Measurements from ENCODE around the gene HOXA10.

The HOXA10 gene

DNA sequence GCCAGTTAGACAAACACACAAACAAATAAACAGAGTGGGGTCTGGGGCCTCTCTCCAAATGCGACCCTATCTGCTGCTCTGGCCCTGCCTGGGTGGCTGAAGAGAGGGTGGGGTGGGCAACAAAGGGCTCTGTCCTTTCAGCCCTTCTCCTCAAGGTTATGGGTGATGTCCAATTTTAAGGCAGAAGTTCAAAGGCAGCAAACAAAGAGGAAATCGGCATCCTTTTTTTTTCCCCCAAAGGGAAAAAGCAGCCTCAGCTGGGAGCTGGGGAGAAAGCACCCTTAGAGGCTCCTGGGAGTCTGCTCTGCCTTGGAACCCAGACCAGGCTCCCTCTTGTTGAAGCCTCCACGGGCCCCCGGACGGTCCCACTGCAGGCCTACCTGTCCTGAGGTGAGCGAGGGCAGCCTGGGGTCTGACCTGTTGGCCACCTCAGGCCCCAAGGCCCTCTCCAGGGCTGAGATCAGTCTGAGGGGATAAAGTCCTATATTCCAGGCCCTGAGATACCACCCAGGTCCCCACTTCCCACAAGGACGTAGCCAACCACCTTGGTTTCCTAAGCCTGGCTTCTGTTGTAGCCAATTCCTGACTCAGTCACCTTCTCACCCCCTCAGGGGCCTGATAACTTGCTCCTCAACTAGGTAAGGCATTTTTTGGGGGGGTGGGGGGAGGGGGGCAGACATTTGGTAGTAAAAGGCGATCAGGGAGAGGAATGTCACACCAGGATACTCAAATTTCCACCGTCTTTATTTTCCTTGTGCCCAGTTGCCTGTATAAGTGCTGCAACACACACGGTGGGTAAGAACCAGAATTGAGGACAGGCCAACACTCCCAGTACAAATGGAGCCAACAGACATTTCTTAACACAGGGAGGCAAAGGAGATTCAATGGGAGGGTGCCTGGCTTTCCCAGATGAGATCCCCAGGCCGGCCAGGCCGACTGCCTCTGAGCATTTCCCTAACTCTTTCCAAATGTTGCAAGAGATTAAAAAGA, 6.6 kb upstream of the HOXA10 start:
- ATAC-seq = no peak

GRCh38 chr7:27179503-27180430, 5.6 kb upstream of the HOXA10 start:
- peak; percentile 88 for ATAC-seq
- TF ChIP-seq POU6F1 (CRISPR knock-in tag; IDR thresholded peaks at IDR 0.05; ENCODE audit: borderline replicate concordance, low read depth) = no peak
- TF ChIP-seq TOX (CRISPR knock-in tag; IDR thresholded peaks at IDR 0.05; ENCODE audit: borderline replicate concordance) = no peak
- no peak for TF ChIP-seq GLIS3 (CRISPR knock-in tag; IDR thresholded peaks at IDR 0.05)
- no peak for TF ChIP-seq PPARA (CRISPR knock-in tag; IDR thresholded peaks at IDR 0.05; ENCODE audit: borderline replicate concordance)
- TF ChIP-seq PATZ1 (CRISPR knock-in tag; IDR thresholded peaks at IDR 0.05; ENCODE audit: borderline replicate concordance) = no peak
- no peak for TF ChIP-seq ZNF70 (CRISPR knock-in tag; IDR thresholded peaks at IDR 0.05)
- TF ChIP-seq OSR1 (CRISPR knock-in tag; IDR thresholded peaks at IDR 0.05) = no peak
- TF ChIP-seq TSHZ2 (CRISPR knock-in tag; IDR thresholded peaks at IDR 0.05) = no peak
- TF ChIP-seq CSRNP3 (CRISPR knock-in tag; IDR thresholded peaks at IDR 0.05) = no peak
- TF ChIP-seq ZC3H10 (CRISPR knock-in tag; IDR thresholded peaks at IDR 0.05) = no peak
- no peak for TF ChIP-seq ARNTL (CRISPR knock-in tag; IDR thresholded peaks at IDR 0.05; ENCODE audit: borderline replicate concordance, low read depth)
- no peak for TF ChIP-seq ZFP3 (CRISPR knock-in tag; IDR thresholded peaks at IDR 0.05)
- TF ChIP-seq, protein P1, sequence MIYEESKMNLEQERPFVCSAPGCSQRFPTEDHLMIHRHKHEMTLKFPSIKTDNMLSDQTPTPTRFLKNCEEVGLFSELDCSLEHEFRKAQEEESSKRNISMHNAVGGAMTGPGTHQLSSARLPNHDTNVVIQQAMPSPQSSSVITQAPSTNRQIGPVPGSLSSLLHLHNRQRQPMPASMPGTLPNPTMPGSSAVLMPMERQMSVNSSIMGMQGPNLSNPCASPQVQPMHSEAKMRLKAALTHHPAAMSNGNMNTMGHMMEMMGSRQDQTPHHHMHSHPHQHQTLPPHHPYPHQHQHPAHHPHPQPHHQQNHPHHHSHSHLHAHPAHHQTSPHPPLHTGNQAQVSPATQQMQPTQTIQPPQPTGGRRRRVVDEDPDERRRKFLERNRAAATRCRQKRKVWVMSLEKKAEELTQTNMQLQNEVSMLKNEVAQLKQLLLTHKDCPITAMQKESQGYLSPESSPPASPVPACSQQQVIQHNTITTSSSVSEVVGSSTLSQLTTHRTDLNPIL (CRISPR knock-in tag; IDR thresholded peaks at IDR 0.05; ENCODE audit: low read depth) = no peak
- TF ChIP-seq SNAI2 (CRISPR knock-in tag; IDR thresholded peaks at IDR 0.05) = no peak
- no peak for TF ChIP-seq ZNF565 (CRISPR knock-in tag; conservative IDR thresholded peaks at IDR 0.05; ENCODE audit: low read depth)
- no peak for TF ChIP-seq TCF4 (CRISPR knock-in tag; IDR thresholded peaks at IDR 0.05; ENCODE audit: borderline replicate concordance)
- TF ChIP-seq BACH2 (CRISPR knock-in tag; IDR thresholded peaks at IDR 0.05; ENCODE audit: borderline replicate concordance) = no peak
- no peak for TF ChIP-seq ZNF8 (CRISPR knock-in tag; IDR thresholded peaks at IDR 0.05)

More for the DNA sequence above, 6.6 kb upstream of the HOXA10 start:
- TF ChIP-seq, protein P1 (CRISPR knock-in tag; IDR thresholded peaks at IDR 0.05; ENCODE audit: low read depth) = no peak
